H1 (cell line): ENCODE measurements around the gene TOM1L2. TPM values are rescaled to one million over a fixed set of nuclear protein-coding genes. Genes with fewer than 3 reads are reported as not detected.

ENCODE experiments used
- CTCF ChIA-PET: fragments of 300-600 bp; sonication (Branson Sonifier 250); formaldehyde crosslinking; loops from one replicate; lab custom pipeline; 2021; ENCODE audit not compliant: partially characterized antibody; lab: Charles Lee
- POLR2A ChIA-PET: fragments of 300-600 bp; sonication (Branson Sonifier 250); formaldehyde crosslinking; loops from one replicate; lab custom pipeline; 2021; ENCODE audit warnings: inconsistent platforms; ENCODE audit not compliant: partially characterized antibody; lab: Charles Lee
- DNase-seq, 2 experiments: peaks; one replicate each; pipeline versions ENCODE4 v3.0.0 to v3.0.0-alpha.2; 2010 to 2022; ENCODE audit warnings: low spot score in 2 of 2, low read depth in 1 of 2, mixed read lengths in 1 of 2
- FAIRE-seq: peaks from 2 replicates; lab custom pipeline; 2011; peaks lifted over from hg19 to GRCh38; lab: Jason Lieb, UNC
- H2AFZ ChIP-seq: 2 replicates; pipeline ENCODE4 v1.8.1; 2012; ENCODE audit warnings: low read length, inconsistent platforms
- H2AK5ac ChIP-seq: 2 replicates; pipeline ENCODE4 v1.6.1; 2013; ENCODE audit warnings: low read depth, low read length
- H2BK120ac ChIP-seq: replicated peaks from 2 replicates; pipeline ENCODE3; 2013; ENCODE audit warnings: low read depth, low read length, inconsistent platforms
- H2BK12ac ChIP-seq: 2 replicates; pipeline ENCODE4 v1.6.1; 2013; ENCODE audit warnings: low read depth, low read length
- H2BK15ac ChIP-seq: 2 replicates; pipeline ENCODE4 v1.6.1; 2013; ENCODE audit warnings: low read length
- H2BK20ac ChIP-seq: 2 replicates; pipeline ENCODE4 v1.6.1; 2013; ENCODE audit warnings: low read length
- H2BK5ac ChIP-seq: 2 replicates; pipeline ENCODE4 v1.6.1; 2013; ENCODE audit warnings: low read depth, low read length
- H3K14ac ChIP-seq: 2 replicates; pipeline ENCODE4 v1.6.1; 2013; ENCODE audit warnings: inconsistent platforms; ENCODE audit not compliant: insufficient read length
- H3K18ac ChIP-seq: 2 replicates; pipeline ENCODE4 v1.6.1; 2013; ENCODE audit warnings: low read length; ENCODE audit errors: extremely low read depth
- H3K23ac ChIP-seq: 2 replicates; pipeline ENCODE4 v1.6.1; 2013; ENCODE audit warnings: inconsistent platforms; ENCODE audit not compliant: insufficient read length
- H3K23me2 ChIP-seq: 2 replicates; pipeline ENCODE4 v1.6.1; 2013; ENCODE audit warnings: low read depth, low read length
- H3K27ac ChIP-seq: 2 replicates; pipeline ENCODE4 v1.6.1; 2011; ENCODE audit warnings: low read depth, low read length, inconsistent platforms
- H3K27me3 ChIP-seq, 4 experiments: replicated peaks in 1 of 4; 1 replicate in 1 of 4; 2 replicates in 3 of 4; pipeline versions ENCODE4 v1.6.1 to v1.8.1; 2011 to 2013; ENCODE audit warnings: low read length in 3 of 4, mild to moderate bottlenecking in 3 of 4, inconsistent platforms in 2 of 4, mixed read lengths in 2 of 4, moderate library complexity in 1 of 4; ENCODE audit not compliant: control insufficient read depth in 3 of 4, insufficient read depth in 3 of 4; ENCODE audit errors: extremely low read depth in 1 of 4
- H3K36me3 ChIP-seq, 4 experiments: 2 replicates each; pipeline versions ENCODE4 v1.6.1 to v1.8.1; 2011 to 2013; ENCODE audit warnings: mild to moderate bottlenecking in 4 of 4, low read length in 3 of 4, moderate library complexity in 2 of 4, control low read depth in 1 of 4, inconsistent platforms in 1 of 4; ENCODE audit not compliant: insufficient read depth in 4 of 4, control insufficient read depth in 2 of 4
- H3K4ac ChIP-seq: replicated peaks from 2 replicates; pipeline ENCODE3; 2013; ENCODE audit warnings: low read length, low read depth, mixed read lengths, inconsistent platforms; ENCODE audit not compliant: insufficient read length
- H3K4me1 ChIP-seq, 4 experiments: replicated peaks in 1 of 4; 1 replicate in 1 of 4; 2 replicates in 3 of 4; pipeline versions ENCODE4 v1.6.1 to v1.8.1; 2011 to 2013; ENCODE audit warnings: low read length in 3 of 4, inconsistent platforms in 2 of 4, mixed read lengths in 1 of 4; ENCODE audit not compliant: insufficient read depth in 4 of 4, control insufficient read depth in 3 of 4
- H3K4me2 ChIP-seq, 2 experiments: 2 replicates each; pipeline versions ENCODE4 v1.6.1 to v1.8.1; 2011 to 2013; ENCODE audit warnings: low read depth in 2 of 2, low read length in 2 of 2, control low read depth in 1 of 2, inconsistent platforms in 1 of 2, mild to moderate bottlenecking in 1 of 2; ENCODE audit not compliant: insufficient read depth in 1 of 2
- H3K4me3 ChIP-seq, 4 experiments: fragments of 200-600, 300-600 bp in 1 of 4; sonication (generic), shearing (Covaris generic), sonication (Bioruptor Twin) in 1 of 4; 2 replicates each; pipeline versions ENCODE4 v1.5.1 to v1.8.1; 2011 to 2016; ENCODE audit warnings: low read length in 4 of 4, low read depth in 3 of 4, control low read depth in 2 of 4, inconsistent platforms in 2 of 4, mild to moderate bottlenecking in 2 of 4, mixed read lengths in 1 of 4, moderate library complexity in 1 of 4; ENCODE audit not compliant: insufficient read depth in 2 of 4; ENCODE audit errors: extremely low read depth in 1 of 4
- H3K56ac ChIP-seq: replicated peaks from 2 replicates; pipeline ENCODE3; 2013; ENCODE audit warnings: low read depth, mild to moderate bottlenecking, mixed read lengths, low read length, inconsistent platforms; ENCODE audit not compliant: insufficient read length
- H3K79me1 ChIP-seq: 2 replicates; pipeline ENCODE4 v1.6.1; 2013; ENCODE audit warnings: low read depth, low read length, control low read depth
- H3K79me2 ChIP-seq, 2 experiments: 2 replicates each; pipeline versions ENCODE4 v1.6.1 to v1.8.1; 2012 to 2013; ENCODE audit warnings: low read length in 2 of 2, mild to moderate bottlenecking in 2 of 2, inconsistent platforms in 1 of 2; ENCODE audit not compliant: insufficient read depth in 2 of 2, control insufficient read depth in 1 of 2
- H3K9ac ChIP-seq, 4 experiments: replicated peaks in 1 of 4; 1 replicate in 1 of 4; 2 replicates in 3 of 4; pipeline versions ENCODE4 v1.6.1 to v1.8.1; 2011 to 2013; ENCODE audit warnings: low read depth in 3 of 4, low read length in 3 of 4, control low read depth in 2 of 4, mild to moderate bottlenecking in 2 of 4, moderate library complexity in 2 of 4, inconsistent platforms in 1 of 4; ENCODE audit errors: extremely low read depth in 1 of 4
- H3K9me3 ChIP-seq, 2 experiments: 2 replicates each; pipeline versions ENCODE4 v1.6.1 to v1.8.1; 2012 to 2013; ENCODE audit warnings: mild to moderate bottlenecking in 2 of 2, moderate library complexity in 2 of 2, control low read depth in 1 of 2, inconsistent platforms in 1 of 2, low read depth in 1 of 2, low read length in 1 of 2, mixed read lengths in 1 of 2; ENCODE audit not compliant: insufficient read depth in 2 of 2
- H4K20me1 ChIP-seq, 2 experiments: replicated peaks in 1 of 2; 2 replicates each; pipeline versions ENCODE3 to v1.8.1; 2011 to 2013; ENCODE audit warnings: inconsistent platforms in 2 of 2, low read length in 2 of 2, mild to moderate bottlenecking in 1 of 2; ENCODE audit not compliant: insufficient read depth in 2 of 2, control insufficient read depth in 1 of 2
- H4K5ac ChIP-seq: 2 replicates; pipeline ENCODE4 v1.6.1; 2013; ENCODE audit warnings: low read length, low read depth, mixed read lengths, inconsistent platforms; ENCODE audit not compliant: insufficient read length
- H4K8ac ChIP-seq: 2 replicates; pipeline ENCODE4 v1.8.0; 2013; ENCODE audit warnings: mild to moderate bottlenecking, moderate library complexity, low read length, inconsistent platforms; ENCODE audit not compliant: insufficient read depth; ENCODE audit errors: extremely low read depth
- H4K91ac ChIP-seq: replicated peaks from 2 replicates; pipeline ENCODE3; 2013; ENCODE audit warnings: low read length, mixed read lengths, inconsistent platforms; ENCODE audit not compliant: insufficient read length
- POLR2AphosphoS5 ChIP-seq: IDR thresholded peaks from 2 replicates; pipeline ENCODE4 v1.6.1; 2011; ENCODE audit warnings: low read depth, low read length
- WGBS, 2 experiments: shearing (Covaris generic) in 1 of 2; methylation state at CpG; one replicate each; pipeline versions ENCODE4 v1.1.6 to v1.1.7; 2013 to 2015; ENCODE audit warnings: low lambda C conversion rate in 2 of 2, mixed read lengths in 2 of 2, inconsistent platforms in 1 of 2, low coverage in 1 of 2, missing lambda C conversion rate in 1 of 2; ENCODE audit not compliant: insufficient replicate concordance in 2 of 2, insufficient coverage in 1 of 2, insufficient read length in 1 of 2; ENCODE audit errors: extremely low coverage in 1 of 2, missing lambda C conversion rate in 1 of 2; 5-methylcytosine and 5-hydroxymethylcytosine counted together
- polyA plus RNA-seq, 7 experiments: library from polyadenylated mRNA; depleted of rRNA in 3 of 7; stranded (reverse) in 5 of 7; unstranded in 2 of 7; fragments of >200 nt in 5 of 7; fragments of 200-250 nt in 2 of 7; gene quantifications; 1 replicate in 5 of 7; 2 replicates in 1 of 7; 4 replicates in 1 of 7; pipeline versions ENCODE4 v1.2.1 to v1.2.3, GENCODE V29; 2011 to 2013; ENCODE audit warnings: missing spikeins in 2 of 7, mixed read lengths in 2 of 7
- total RNA-seq: library from RNA; stranded (reverse); fragmentation: NEBNext Ultra II Directional; extraction: Animal tissue kit (Norgen Biotek cat#: 25700); gene quantifications from 2 replicates; pipeline ENCODE4 v1.2.1, GENCODE V29; 2021

Gene TOM1L2
- total and polyA plus RNA-seq, 2 of the 8 experiments (the other 6 are each of a cell fraction or from before 2014, with no cell fraction given), result 2.0 to 3.4 TPM

GRCh38 chr17:17951524-17951923 lies 20.7 kb downstream of the TOM1L2 start:
- Histone ChIP-seq H4K8ac (no peak overlapping the region), H3K4me1 (peaks cover 0 to 8% (median under 1%) of the 10 kb centered on the region in 4 experiments; a peak in 1 of 7 replicates), H3K9ac (no peak overlapping the region), H2AK5ac (no peak overlapping the region), H4K20me1 (no peaks in the 10 kb centered on the region), H2BK120ac (no peak overlapping the region), H3K23me2 (no peaks in the 10 kb centered on the region), H2BK20ac (no peak overlapping the region), H2BK5ac (no peak overlapping the region), H3K18ac (no peak overlapping the region), H3K56ac (no peak overlapping the region), H3K79me1 (no peaks in the 10 kb centered on the region), H4K5ac (no peak overlapping the region), H3K4ac (no peak overlapping the region), H3K4me3 (no peak overlapping the region), H3K14ac (no peak overlapping the region), H2AFZ (no peak overlapping the region), H3K27me3 (no peaks in the 10 kb centered on the region), H3K36me3 (no peaks in the 10 kb centered on the region), H2BK15ac (no peak overlapping the region), H3K23ac (no peak overlapping the region), H3K79me2 (no peaks in the 10 kb centered on the region), H3K9me3 (no peaks in the 10 kb centered on the region), H3K4me2 (no peak overlapping the region), H3K27ac (no peak overlapping the region), H4K91ac (no peak overlapping the region), H2BK12ac (no peak overlapping the region)
- 83% methylated on average over 5 of the region's 5 CpGs; no CpG with 5 or more reads in 1 of the 2 experiments for WGBS, 2 experiments
- ChIA-PET POLR2A (no interaction called here), CTCF (interaction anchor here (1.0 to 2.1 kb wide), 3 partner anchors 19 to 167 kb away, joined by 3 to 4 read pairs (median 4); no protein-coding TSS in a partner anchor)
- DNase-seq, result no peak
- no peak for TF ChIP-seq POLR2AphosphoS5
- FAIRE-seq, result no peak
